ENCODE data around the gene NT5DC1. TPM values are rescaled to one million over a fixed set of nuclear protein-coding genes. Genes with fewer than 3 reads are reported as not detected.
A peak's percentile ranks its signal among the peaks of the same experiment; 100 is the strongest.
"Not testable (repeated sequence)": the region's sequence is repeated elsewhere in the genome, so short reads cannot be mapped to it uniquely, and the experiment has no call there.

Gene NT5DC1
- total and polyA plus RNA-seq, 2 experiments from 2014 or later, result 14.1 to 48.9 TPM

DNA sequence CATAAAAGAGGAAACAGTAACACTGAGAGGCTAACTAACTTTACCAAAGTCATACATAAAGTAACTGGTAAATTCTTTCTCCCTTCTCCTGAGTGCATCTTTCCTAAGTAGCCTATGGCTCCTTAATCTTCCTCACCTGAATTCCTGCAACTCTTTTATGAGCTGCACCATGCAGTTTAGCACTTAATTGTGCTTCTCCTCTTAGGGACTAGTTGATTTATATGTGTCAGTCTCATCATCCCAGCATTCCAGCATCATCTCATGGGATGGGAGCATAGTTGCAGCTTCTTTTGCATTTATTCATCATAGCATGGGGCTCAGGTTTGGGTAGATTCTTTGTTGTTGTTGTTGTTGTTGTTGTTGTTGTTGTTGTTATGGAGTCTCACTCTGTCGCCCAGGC is 182.5 kb downstream of the NT5DC1 start:
- TF ChIP-seq, protein P1, sequence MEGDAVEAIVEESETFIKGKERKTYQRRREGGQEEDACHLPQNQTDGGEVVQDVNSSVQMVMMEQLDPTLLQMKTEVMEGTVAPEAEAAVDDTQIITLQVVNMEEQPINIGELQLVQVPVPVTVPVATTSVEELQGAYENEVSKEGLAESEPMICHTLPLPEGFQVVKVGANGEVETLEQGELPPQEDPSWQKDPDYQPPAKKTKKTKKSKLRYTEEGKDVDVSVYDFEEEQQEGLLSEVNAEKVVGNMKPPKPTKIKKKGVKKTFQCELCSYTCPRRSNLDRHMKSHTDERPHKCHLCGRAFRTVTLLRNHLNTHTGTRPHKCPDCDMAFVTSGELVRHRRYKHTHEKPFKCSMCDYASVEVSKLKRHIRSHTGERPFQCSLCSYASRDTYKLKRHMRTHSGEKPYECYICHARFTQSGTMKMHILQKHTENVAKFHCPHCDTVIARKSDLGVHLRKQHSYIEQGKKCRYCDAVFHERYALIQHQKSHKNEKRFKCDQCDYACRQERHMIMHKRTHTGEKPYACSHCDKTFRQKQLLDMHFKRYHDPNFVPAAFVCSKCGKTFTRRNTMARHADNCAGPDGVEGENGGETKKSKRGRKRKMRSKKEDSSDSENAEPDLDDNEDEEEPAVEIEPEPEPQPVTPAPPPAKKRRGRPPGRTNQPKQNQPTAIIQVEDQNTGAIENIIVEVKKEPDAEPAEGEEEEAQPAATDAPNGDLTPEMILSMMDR (IDR thresholded peaks at IDR 0.05; ENCODE audit: low read depth, low read length), result no peak
- peaks cover 11% of the 10 kb centered on the region for H3K4me1 ChIP-seq (ENCODE audit: low read depth)
- no peaks in the 10 kb centered on the region for H3K9me3 ChIP-seq (ENCODE audit: low read depth)
- no peaks in the 10 kb centered on the region for H3K36me3 ChIP-seq
- H3K27me3 ChIP-seq, result no peaks in the 10 kb centered on the region
- no peak overlapping the region for H3K27ac ChIP-seq
- DNase-seq (ENCODE audit: low read depth in 1 of 2, low spot score in 1 of 2), result no peak
- no peak overlapping the region for H3K4me3 ChIP-seq

DNA sequence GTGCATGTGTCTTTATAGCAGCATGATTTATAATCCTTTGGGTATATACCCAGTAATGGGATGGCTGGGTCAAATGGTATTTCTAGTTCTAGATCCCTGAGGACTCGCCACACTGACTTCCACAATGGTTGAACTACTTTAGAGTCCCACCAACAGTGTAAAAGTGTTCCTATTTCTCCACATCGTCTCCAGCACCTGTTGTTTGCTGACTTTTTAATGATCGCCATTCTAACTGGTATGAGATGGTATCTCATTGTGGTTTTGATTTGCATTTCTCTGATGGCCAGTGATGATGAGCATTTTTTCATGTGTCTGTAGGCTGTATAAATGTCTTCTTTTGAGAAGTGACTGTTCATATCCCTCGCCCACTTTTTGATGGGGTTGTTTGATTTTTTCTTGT is 184.3 kb downstream of the NT5DC1 start:
- not testable (repeated sequence) for H3K4me1 ChIP-seq (ENCODE audit: low read depth); H3K9me3 ChIP-seq (ENCODE audit: low read depth); H3K27me3 ChIP-seq; H3K4me3 ChIP-seq; H3K27ac ChIP-seq; H3K36me3 ChIP-seq; DNase-seq (ENCODE audit: low read depth in 1 of 2, low spot score in 1 of 2)

DNA sequence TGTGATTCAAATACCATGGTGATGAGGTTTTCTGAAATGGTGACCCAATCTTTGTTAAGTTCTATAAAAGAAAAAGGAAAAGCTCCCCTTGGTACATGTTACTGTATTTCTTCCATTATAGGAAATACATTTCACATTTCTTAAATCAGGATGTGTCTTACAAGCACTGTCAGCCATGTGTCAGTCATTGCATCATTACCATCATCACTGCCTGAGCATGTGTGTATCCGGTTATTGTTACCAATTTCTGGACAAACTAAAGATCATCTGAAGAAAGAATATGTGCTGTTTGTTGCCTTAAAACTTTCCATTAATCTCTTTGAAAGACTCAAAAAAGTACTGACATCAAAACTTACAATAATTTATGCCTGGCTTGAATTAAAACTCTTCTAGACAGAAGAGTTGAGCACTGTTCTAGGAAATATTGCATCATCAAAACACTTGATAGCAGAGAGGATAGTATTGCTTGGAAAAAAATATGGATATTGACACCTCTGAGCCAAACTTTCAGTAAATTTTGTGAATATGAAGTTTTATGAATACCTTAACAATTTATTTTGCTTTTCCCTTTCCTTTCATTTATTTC is 186.2 kb downstream of the NT5DC1 start:
- DNase-seq (ENCODE audit: low read depth in 1 of 2, low spot score in 1 of 2), result no peak
- TF ChIP-seq, protein P1 (IDR thresholded peaks at IDR 0.05; ENCODE audit: low read depth, low read length), result no peak
- Histone ChIP-seq H3K36me3 (no peaks in the 10 kb centered on the region), H3K9me3 (ENCODE audit: low read depth) (no peaks in the 10 kb centered on the region), H3K4me3 (no peak overlapping the region), H3K27me3 (no peaks in the 10 kb centered on the region), H3K27ac (no peak overlapping the region), H3K4me1 (ENCODE audit: low read depth) (no peaks in the 10 kb centered on the region)

DNA sequence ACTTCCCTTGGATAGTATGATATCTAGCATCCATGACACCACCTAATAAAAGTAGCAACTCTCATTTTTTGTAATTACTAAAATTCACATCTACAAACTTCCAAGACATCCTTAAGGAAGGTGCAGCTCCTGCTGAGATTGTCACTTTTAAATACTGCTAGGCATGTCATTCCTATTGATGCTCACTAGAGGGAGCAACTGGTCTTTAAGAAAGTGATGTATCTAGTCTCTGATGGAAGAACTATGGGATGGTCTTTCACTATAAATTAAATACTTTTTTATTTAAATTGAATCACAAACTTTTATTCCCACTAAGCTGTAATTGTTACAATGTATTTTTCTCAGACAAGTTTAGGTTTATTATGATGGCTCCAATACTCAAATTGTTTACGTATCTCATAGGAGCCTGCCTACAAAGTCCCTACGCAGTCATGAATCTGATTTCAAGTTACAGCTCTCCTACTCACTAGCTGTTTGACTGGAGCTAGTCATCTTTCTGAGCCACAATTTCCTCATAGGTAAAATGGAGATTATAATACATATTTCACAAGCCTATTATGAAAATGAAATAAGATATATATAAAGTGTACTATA is 187.1 kb downstream of the NT5DC1 start:
- Histone ChIP-seq H3K9me3 (ENCODE audit: low read depth) (no peaks in the 10 kb centered on the region), H3K27me3 (no peaks in the 10 kb centered on the region), H3K4me1 (ENCODE audit: low read depth) (no peaks in the 10 kb centered on the region), H3K36me3 (no peaks in the 10 kb centered on the region), H3K4me3 (no peak overlapping the region), H3K27ac (no peak overlapping the region)
- peak; percentile 54 to 70 for DNase-seq (ENCODE audit: low read depth in 1 of 2, low spot score in 1 of 2)
- TF ChIP-seq, protein P1 (IDR thresholded peaks at IDR 0.05; ENCODE audit: low read depth, low read length), result peak; percentile 82

- H3K36me3 ChIP-seq, result no peaks in the 10 kb centered on the region
- DNase-seq (ENCODE audit: low read depth in 1 of 2, low spot score in 1 of 2), result no peak
- H3K4me1 ChIP-seq (ENCODE audit: low read depth), result no peaks in the 10 kb centered on the region
- no peaks in the 10 kb centered on the region for H3K27me3 ChIP-seq
- TF ChIP-seq, protein P1 (IDR thresholded peaks at IDR 0.05; ENCODE audit: low read depth, low read length), result no peak
- H3K27ac ChIP-seq, result no peak overlapping the region
- no peak overlapping the region for H3K4me3 ChIP-seq
- no peaks in the 10 kb centered on the region for H3K9me3 ChIP-seq (ENCODE audit: low read depth)
Observed at GRCh38 chr6:116289876-116290275, 189.2 kb downstream of the NT5DC1 start.

DNA sequence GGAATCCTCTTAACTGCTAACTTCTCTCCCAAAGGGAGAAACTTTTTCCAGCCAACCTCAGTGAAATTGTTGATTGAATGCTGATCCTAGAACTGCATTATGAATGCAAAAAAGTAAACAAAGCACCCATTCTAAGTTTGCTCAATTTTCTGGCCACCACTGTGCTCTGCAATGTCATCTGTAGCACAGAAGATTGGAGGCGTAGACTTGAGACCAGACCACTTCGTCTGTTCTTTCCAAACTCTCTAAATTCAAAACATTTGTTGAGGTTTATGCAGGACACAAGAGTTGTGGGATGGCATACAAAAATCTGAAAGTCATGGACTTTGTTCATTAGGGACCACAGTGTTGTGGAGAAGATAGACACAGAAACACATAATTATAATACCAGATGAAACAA is 190.1 kb downstream of the NT5DC1 start:
- Histone ChIP-seq H3K9me3 (ENCODE audit: low read depth) (no peaks in the 10 kb centered on the region), H3K36me3 (no peaks in the 10 kb centered on the region), H3K27me3 (no peaks in the 10 kb centered on the region), H3K4me3 (no peak overlapping the region), H3K4me1 (ENCODE audit: low read depth) (no peaks in the 10 kb centered on the region), H3K27ac (no peak overlapping the region)
- TF ChIP-seq, protein P1 (IDR thresholded peaks at IDR 0.05; ENCODE audit: low read depth, low read length), result no peak
- no peak for DNase-seq (ENCODE audit: low read depth in 1 of 2, low spot score in 1 of 2)
